HEK293T (cell line): ENCODE data around the gene RABL6.

Experiments used
- ARNT ChIP-seq: fragments of 450-650 bp; IDR thresholded peaks from 2 replicates; pipeline ENCODE4 v1.6.1; 2017; ENCODE audit warnings: mild to moderate bottlenecking
- BHLHE40 ChIP-seq: fragments of 450-650 bp; IDR thresholded peaks from 2 replicates; pipeline ENCODE4 v1.6.1; 2016; ENCODE audit warnings: mild to moderate bottlenecking, moderate library complexity, borderline replicate concordance
- CTBP1 ChIP-seq: fragments of 450-650 bp; IDR thresholded peaks from 2 replicates; pipeline ENCODE4 v1.6.1; 2016; ENCODE audit warnings: borderline replicate concordance
- FOXA1 ChIP-seq: fragments of 450-650 bp; IDR thresholded peaks from 2 replicates; pipeline ENCODE4 v1.6.1; 2016; ENCODE audit warnings: mild to moderate bottlenecking
- FOXK2 ChIP-seq: fragments of 450-650 bp; IDR thresholded peaks from 2 replicates; pipeline ENCODE4 v1.6.1; 2016; ENCODE audit warnings: mild to moderate bottlenecking
- FOXM1 ChIP-seq: fragments of 450-650 bp; IDR thresholded peaks from 2 replicates; pipeline ENCODE4 v1.6.1; 2017; ENCODE audit warnings: mild to moderate bottlenecking, borderline replicate concordance
- HDGF ChIP-seq: fragments of 450-650 bp; IDR thresholded peaks from 2 replicates; pipeline ENCODE4 v1.6.1; 2017; ENCODE audit warnings: antibody characterized with exemption, borderline replicate concordance
- L3MBTL2 ChIP-seq: fragments of 450-650 bp; conservative IDR thresholded peaks from 2 replicates; pipeline ENCODE4 v1.6.1; 2016; ENCODE audit warnings: mild to moderate bottlenecking
- NFRKB ChIP-seq: fragments of 450-650 bp; IDR thresholded peaks from 2 replicates; pipeline ENCODE4 v1.6.1; 2016; ENCODE audit warnings: mild to moderate bottlenecking, moderate library complexity
- PKNOX1 ChIP-seq: fragments of 450-650 bp; IDR thresholded peaks from 2 replicates; pipeline ENCODE4 v1.6.1; 2016
- SP1 ChIP-seq: fragments of 450-650 bp; IDR thresholded peaks from 2 replicates; pipeline ENCODE4 v1.6.1; 2017
- SUZ12 ChIP-seq: fragments of 450-650 bp; IDR thresholded peaks from 2 replicates; pipeline ENCODE4 v1.6.1; 2016; ENCODE audit warnings: mild to moderate bottlenecking
- TARDBP ChIP-seq: fragments of 450-650 bp; IDR thresholded peaks from 2 replicates; pipeline ENCODE4 v1.6.1; 2016
- ZNF384 ChIP-seq: fragments of 450-650 bp; IDR thresholded peaks from 2 replicates; pipeline ENCODE4 v1.6.1; 2016

GRCh38 chr9:136860933-136861873 lies 53.5 kb downstream of the RABL6 start:
- no peak for TF ChIP-seq PKNOX1
- TF ChIP-seq FOXK2: no peak
- no peak for TF ChIP-seq FOXM1
- no peak for TF ChIP-seq L3MBTL2
- TF ChIP-seq CTBP1: no peak
- TF ChIP-seq SUZ12: no peak
- TF ChIP-seq TARDBP: no peak
- no peak for TF ChIP-seq BHLHE40
- no peak for TF ChIP-seq SP1
- no peak for TF ChIP-seq NFRKB
- no peak for TF ChIP-seq FOXA1
- no peak for TF ChIP-seq HDGF
- TF ChIP-seq ARNT: no peak
- TF ChIP-seq ZNF384: no peak
